Erythroblast (primary cell): ENCODE data around the gene FAM168B.

ENCODE experiments used
- GATA1 ChIP-seq: IDR thresholded peaks from 2 replicates; pipeline ENCODE4 v1.6.1; 2011; ENCODE audit warnings: low read depth, mild to moderate bottlenecking, control low read depth, low read length, moderate library complexity
- POLR2A ChIP-seq: IDR thresholded peaks from 2 replicates; pipeline ENCODE4 v1.6.1; 2011; ENCODE audit warnings: mild to moderate bottlenecking, low read length

- TF ChIP-seq POLR2A (no peak), GATA1 (no peak)
These were observed 33.2 kb upstream of the FAM168B start for GRCh38 chr2:131126436-131126835.
